Breast epithelium (tissue), 4 donors: Measurements from ENCODE around the gene MSANTD3. TPM values are rescaled to one million over a fixed set of nuclear protein-coding genes. Genes with fewer than 3 reads are reported as not detected.

Source experiments
- DNase-seq, 2 donors: peaks; one replicate each; pipeline ENCODE4 v3.0.0-alpha.2; 2019; ENCODE audit warnings: low spot score in 2 of 2
- H3K27ac ChIP-seq, 2 donors: fragments of 200-600 bp; sonication (generic) in 1 of 2; one replicate each; pipeline ENCODE4 v1.5.1; 2016 to 2019; ENCODE audit warnings: mild to moderate bottlenecking in 1 of 2
- H3K27me3 ChIP-seq, 2 donors: fragments of 200-600 bp; sonication (generic) in 1 of 2; one replicate each; pipeline versions ENCODE4 v1.5.1 to v1.6.0; 2017 to 2019; ENCODE audit warnings: control low read depth in 1 of 2, mild to moderate bottlenecking in 1 of 2
- H3K36me3 ChIP-seq: fragments of 200-600 bp; one replicate; pipeline ENCODE4 v1.5.1; 2019
- H3K4me1 ChIP-seq, 2 donors: fragments of 200-600 bp; sonication (generic); one replicate each; pipeline ENCODE4 v1.5.1; 2016 to 2019; ENCODE audit warnings: control low read depth in 1 of 2
- H3K4me3 ChIP-seq, 3 donors: fragments of 200-600 bp; sonication (generic); 1 replicate in 2 of 3; 2 replicates in 1 of 3; pipeline ENCODE4 v1.5.1; 2016 to 2019; ENCODE audit warnings: mild to moderate bottlenecking in 3 of 3, moderate library complexity in 2 of 3
- H3K9me3 ChIP-seq, 2 donors: fragments of 200-600 bp; sonication (generic) in 1 of 2; one replicate each; pipeline ENCODE4 v1.5.1; 2016 to 2019; ENCODE audit warnings: control low read depth in 1 of 2
- CTCF ChIP-seq, 3 donors: fragments of 450-650 bp; IDR thresholded peaks; one replicate each; pipeline ENCODE4 v1.5.1; 2016 to 2017; ENCODE audit warnings: antibody characterized with exemption in 3 of 3, mild to moderate bottlenecking in 3 of 3, moderate library complexity in 3 of 3
- POLR2A ChIP-seq: fragments of 450-650 bp; IDR thresholded peaks from one replicate; pipeline ENCODE4 v1.6.1; 2016; ENCODE audit warnings: antibody characterized with exemption, mild to moderate bottlenecking, moderate library complexity
- POLR2AphosphoS5 ChIP-seq, 3 donors: sonication (generic); formaldehyde crosslinking; IDR thresholded peaks; one replicate each; pipeline ENCODE4 v1.6.1; 2017; ENCODE audit warnings: antibody characterized with exemption in 3 of 3
- intact Hi-C: fragments of 100-400 bp; cut with DNase I; formaldehyde crosslinking; loops from one replicate; pipeline ENCODE4 v1.15.1; 2023; ENCODE audit warnings: low total_unique reads
- total RNA-seq, 3 donors: library from RNA; depleted of rRNA; stranded (reverse); fragments of >200 nt; gene quantifications; one replicate each; pipeline ENCODE4 v1.1.0, GENCODE V29; 2016

The MSANTD3 gene
- total RNA-seq, 3 donors from 2014 or later = 13.0 to 23.9 (median 18.0) TPM

- no peaks in the 10 kb centered on the region for H3K36me3 ChIP-seq
- no peaks in the 10 kb centered on the region for H3K4me1 ChIP-seq
- no peak for DNase-seq
- H3K4me3 ChIP-seq = no peak overlapping the region
- H3K27ac ChIP-seq = no peak overlapping the region
- TF ChIP-seq CTCF (IDR thresholded peaks at IDR 0.05) = no peak
- no peak for TF ChIP-seq POLR2AphosphoS5 (IDR thresholded peaks at IDR 0.05)
- no peak for TF ChIP-seq POLR2A
- no peaks in the 10 kb centered on the region for H3K27me3 ChIP-seq
- H3K9me3 ChIP-seq = no peaks in the 10 kb centered on the region
- intact Hi-C loops = no loop called here
Measured at GRCh38 chr9:100498592-100498991, 71.6 kb downstream of the MSANTD3 start.

- Histone ChIP-seq H3K27me3 (no peaks in the 10 kb centered on the region), H3K27ac (no peak overlapping the region), H3K4me1 (no peaks in the 10 kb centered on the region), H3K4me3 (no peak overlapping the region), H3K36me3 (no peaks in the 10 kb centered on the region), H3K9me3 (no peaks in the 10 kb centered on the region)
- TF ChIP-seq CTCF (IDR thresholded peaks at IDR 0.05) = no peak
- no peak for TF ChIP-seq POLR2A
- no peak for TF ChIP-seq POLR2AphosphoS5 (IDR thresholded peaks at IDR 0.05)
- intact Hi-C loops = no loop called here
- no peak for DNase-seq
Measured at GRCh38 chr9:100499460-100499859, 72.5 kb downstream of the MSANTD3 start.

GRCh38 chr9:100499866-100500265 is 72.9 kb downstream of the MSANTD3 start:
- no peaks in the 10 kb centered on the region for H3K9me3 ChIP-seq

More at GRCh38 chr9:100499866-100500265, 72.9 kb downstream of the MSANTD3 start:
- TF ChIP-seq CTCF (IDR thresholded peaks at IDR 0.05) (no peak), POLR2AphosphoS5 (IDR thresholded peaks at IDR 0.05) (no peak), POLR2A (no peak)
- DNase-seq = no peak
- intact Hi-C loops = no loop called here
- H3K27me3 ChIP-seq = no peaks in the 10 kb centered on the region
- no peaks in the 10 kb centered on the region for H3K4me1 ChIP-seq
- H3K4me3 ChIP-seq = no peak overlapping the region
- no peaks in the 10 kb centered on the region for H3K36me3 ChIP-seq
- no peak overlapping the region for H3K27ac ChIP-seq

Other genes with a start within 250 kb of the MSANTD3 start
- gene TEX10, start 74.2 kb upstream of the MSANTD3 start, total RNA-seq = 10 to 100 TPM; 13.8 to 30.4 (median 22.6) TPM
- under 1 TPM; 0.29 to 0.66 (median 0.32) TPM for gene TMEFF1, start 46.0 kb downstream of the MSANTD3 start, total RNA-seq
- under 1 TPM; 0.16 to 0.33 (median 0.29) TPM for gene CAVIN4, start 150.9 kb downstream of the MSANTD3 start, total RNA-seq